Muscle of leg (tissue), 11 donors: Measurements from ENCODE around the gene RPL23. TPM values are rescaled to one million over a fixed set of nuclear protein-coding genes. Genes with fewer than 3 reads are reported as not detected.

ENCODE experiments used
- DNase-seq: peaks from one replicate; pipeline ENCODE4 v3.0.0; 2013
- H3K27ac ChIP-seq: one replicate; pipeline ENCODE4 v1.5.1; 2013; ENCODE audit warnings: mild to moderate bottlenecking, low read length, control low read depth
- H3K27me3 ChIP-seq: one replicate; pipeline ENCODE4 v1.6.1; 2013; ENCODE audit warnings: low read length; ENCODE audit not compliant: control insufficient read depth, insufficient read depth
- H3K36me3 ChIP-seq: one replicate; pipeline ENCODE4 v1.6.1; 2013; ENCODE audit warnings: low read length; ENCODE audit not compliant: control insufficient read depth, insufficient read depth
- H3K4me1 ChIP-seq: one replicate; pipeline ENCODE4 v1.6.1; 2013; ENCODE audit warnings: low read length; ENCODE audit not compliant: control insufficient read depth, insufficient read depth
- H3K4me3 ChIP-seq: one replicate; pipeline ENCODE4 v1.5.1; 2013; ENCODE audit warnings: low read length, control low read depth
- H3K9me3 ChIP-seq: replicated peaks from 2 replicates; pipeline ENCODE4 v1.6.1; 2013; ENCODE audit warnings: low read depth, low read length; ENCODE audit not compliant: control insufficient read depth
- WGBS: methylation state at CpG from one replicate; pipeline ENCODE4 v1.1.5; 2013; ENCODE audit warnings: missing lambda C conversion rate; ENCODE audit not compliant: insufficient coverage; 5-methylcytosine and 5-hydroxymethylcytosine counted together
- polyA plus RNA-seq, 8 donors: library from polyadenylated mRNA; unstranded; fragments of 120-200 nt; gene quantifications; one replicate each; pipeline versions ENCODE4 v1.2.1 to v1.2.3, GENCODE V29; 2013; ENCODE audit warnings: inconsistent platforms in 1 of 8, low replicate concordance in 1 of 8; ENCODE audit not compliant: insufficient read length in 8 of 8, insufficient read depth in 1 of 8
- total RNA-seq: library from RNA; stranded (reverse); fragments of 120-200 nt; gene quantifications from one replicate; pipeline ENCODE4 v1.2.4, GENCODE V29; 2013

RPL23 gene
- total and polyA plus RNA-seq, 9 donors = 2,460 to 3,946 (median 2,840) TPM

DNA sequence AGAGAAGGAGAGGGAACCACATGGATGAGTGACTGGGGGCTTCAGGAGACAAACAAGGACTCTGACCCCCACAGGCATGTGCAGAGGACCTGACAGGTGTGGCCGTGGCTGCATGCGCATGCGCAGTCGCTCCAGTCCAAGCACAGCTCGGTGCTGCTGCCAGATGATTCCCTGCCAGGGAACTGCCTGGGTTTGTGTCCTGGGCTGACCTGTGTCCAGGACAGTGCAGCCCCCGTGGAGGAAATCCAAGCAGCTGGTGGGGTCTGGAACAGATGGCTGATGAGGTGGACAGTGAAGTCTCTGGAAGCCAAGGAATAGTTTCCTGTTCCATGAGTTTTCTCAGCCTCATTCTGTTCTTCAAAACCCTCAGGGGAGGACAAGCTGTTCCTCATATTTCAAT is 43.7 kb upstream of the RPL23 start:
- no peaks in the 10 kb centered on the region for H3K27me3 ChIP-seq
- DNase-seq = peak; percentile 92
- H3K27ac ChIP-seq = peak overlapping the region; percentile 84
- H3K4me1 ChIP-seq = peaks cover 70% of the 10 kb centered on the region
- H3K36me3 ChIP-seq = peaks cover 82% of the 10 kb centered on the region
- no peaks in the 10 kb centered on the region for H3K9me3 ChIP-seq
- WGBS = 25% methylated on average over 5 of the region's 6 CpGs
- H3K4me3 ChIP-seq = no peak overlapping the region

DNA sequence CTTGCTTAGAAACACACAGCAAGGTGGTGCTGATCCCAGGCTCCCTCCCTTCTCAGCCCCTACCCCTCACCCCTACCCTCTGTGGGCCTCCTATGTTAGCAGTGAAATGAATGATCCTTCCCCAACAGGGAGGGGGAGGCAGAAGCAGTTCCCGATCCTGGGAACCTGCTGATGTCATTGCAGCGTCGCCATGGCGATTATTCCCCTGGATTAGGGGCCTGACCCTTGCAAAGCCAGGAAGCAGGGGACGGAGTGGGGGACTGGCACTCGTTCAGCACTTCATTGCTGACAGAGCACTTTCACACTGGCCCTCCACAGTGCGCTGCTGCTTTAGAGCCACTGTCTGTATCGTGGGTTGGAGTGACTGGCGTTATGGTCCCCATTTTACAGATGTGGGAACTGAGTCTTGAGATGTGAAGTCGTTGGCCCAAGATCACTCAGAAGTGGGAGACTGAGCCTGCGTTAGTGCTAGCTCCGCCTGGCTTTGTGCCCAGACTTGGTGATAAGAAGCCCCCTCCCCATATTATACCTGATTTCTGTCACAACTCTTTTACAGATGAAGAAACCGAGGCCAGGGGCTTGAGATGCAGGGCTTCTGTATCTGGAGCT is 42.9 kb upstream of the RPL23 start:
- peak overlapping the region; percentile 76 for H3K27ac ChIP-seq
- H3K27me3 ChIP-seq = no peaks in the 10 kb centered on the region
- H3K36me3 ChIP-seq = peaks cover 83% of the 10 kb centered on the region
- peak; percentile 62 for DNase-seq
- WGBS = 52% methylated on average over 9 of the region's 13 CpGs
- H3K4me1 ChIP-seq = peaks cover 70% of the 10 kb centered on the region
- no peak overlapping the region for H3K4me3 ChIP-seq
- no peaks in the 10 kb centered on the region for H3K9me3 ChIP-seq

DNA sequence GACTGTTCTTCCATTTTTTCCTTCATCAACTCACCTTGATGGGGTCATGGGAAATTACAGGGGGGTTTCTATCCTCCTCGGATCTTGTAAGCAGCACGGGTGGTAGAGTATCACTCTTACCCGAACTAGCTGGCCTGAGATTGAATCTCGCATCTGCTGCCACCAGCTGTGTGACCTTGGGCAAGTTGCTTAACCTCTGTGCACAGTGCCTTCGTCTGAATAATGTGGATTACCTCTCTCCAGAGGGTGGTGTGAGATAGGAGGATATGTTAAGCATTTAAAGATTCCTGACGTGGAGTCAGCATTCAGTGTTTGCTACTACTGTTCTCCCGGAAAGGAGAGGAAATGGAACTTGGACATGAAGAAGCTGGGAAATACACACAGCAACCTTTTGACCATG is 40.8 kb upstream of the RPL23 start:
- DNase-seq = no peak
- Histone ChIP-seq H3K27me3 (no peaks in the 10 kb centered on the region), H3K4me1 (peaks cover 53% of the 10 kb centered on the region), H3K9me3 (no peaks in the 10 kb centered on the region), H3K4me3 (no peak overlapping the region), H3K27ac (peak overlapping the region; percentile 42), H3K36me3 (peaks cover 86% of the 10 kb centered on the region)
- WGBS = 62% methylated on average over 6 of the region's 7 CpGs

DNA sequence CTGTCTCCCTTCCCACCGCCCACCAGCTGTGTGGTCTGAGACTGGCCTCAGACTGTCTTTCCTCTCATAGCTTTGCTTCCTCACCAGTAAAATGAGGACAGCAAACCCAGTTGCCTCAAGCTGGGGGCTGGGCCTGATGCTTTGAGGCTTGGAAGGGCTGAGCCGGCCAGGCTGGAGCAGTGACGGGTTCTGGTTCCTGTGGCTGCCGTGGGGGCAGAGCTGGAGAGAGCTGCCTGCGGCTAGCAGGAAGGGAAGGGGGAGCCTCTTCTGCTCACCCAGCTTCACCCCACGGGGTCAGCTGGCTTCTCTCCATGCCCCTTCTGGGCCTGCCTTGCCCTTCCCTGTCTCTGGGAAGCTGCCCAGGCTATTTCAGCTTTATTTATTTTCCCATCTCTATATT is 40.1 kb upstream of the RPL23 start:
- H3K27ac ChIP-seq = peak overlapping the region; percentile 42
- peaks cover 46% of the 10 kb centered on the region for H3K4me1 ChIP-seq
- no peak for DNase-seq
- no peak overlapping the region for H3K4me3 ChIP-seq
- H3K27me3 ChIP-seq = no peaks in the 10 kb centered on the region
- WGBS = 68% methylated on average over 3 of the region's 6 CpGs
- no peaks in the 10 kb centered on the region for H3K9me3 ChIP-seq
- H3K36me3 ChIP-seq = peaks cover 86% of the 10 kb centered on the region

DNA sequence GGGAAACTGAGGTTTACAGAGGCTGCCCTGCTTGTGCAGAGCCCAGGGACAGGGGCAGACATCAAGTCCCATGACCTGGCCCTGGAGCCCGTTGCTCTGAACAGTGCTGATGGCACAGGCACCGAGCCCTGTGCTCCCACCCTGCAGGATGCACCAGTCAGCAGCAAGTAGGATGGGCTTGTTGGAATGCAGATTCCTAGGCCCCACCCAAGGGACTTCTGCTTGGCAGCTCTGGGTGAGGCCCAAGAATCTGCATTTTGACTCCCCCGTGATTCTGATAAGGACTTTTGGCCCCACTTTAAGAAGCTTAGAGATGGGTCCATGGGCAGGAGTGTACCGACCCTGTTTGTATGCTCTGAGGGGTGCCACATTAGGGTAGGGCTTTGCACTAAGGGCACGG is 39.6 kb upstream of the RPL23 start:
- no peak overlapping the region for H3K27ac ChIP-seq
- H3K4me1 ChIP-seq = peaks cover 41% of the 10 kb centered on the region
- H3K9me3 ChIP-seq = no peaks in the 10 kb centered on the region
- WGBS = 81% methylated on average over 2 of the region's 5 CpGs
- H3K4me3 ChIP-seq = no peak overlapping the region
- H3K27me3 ChIP-seq = no peaks in the 10 kb centered on the region
- DNase-seq = no peak
- H3K36me3 ChIP-seq = peaks cover 84% of the 10 kb centered on the region

DNA sequence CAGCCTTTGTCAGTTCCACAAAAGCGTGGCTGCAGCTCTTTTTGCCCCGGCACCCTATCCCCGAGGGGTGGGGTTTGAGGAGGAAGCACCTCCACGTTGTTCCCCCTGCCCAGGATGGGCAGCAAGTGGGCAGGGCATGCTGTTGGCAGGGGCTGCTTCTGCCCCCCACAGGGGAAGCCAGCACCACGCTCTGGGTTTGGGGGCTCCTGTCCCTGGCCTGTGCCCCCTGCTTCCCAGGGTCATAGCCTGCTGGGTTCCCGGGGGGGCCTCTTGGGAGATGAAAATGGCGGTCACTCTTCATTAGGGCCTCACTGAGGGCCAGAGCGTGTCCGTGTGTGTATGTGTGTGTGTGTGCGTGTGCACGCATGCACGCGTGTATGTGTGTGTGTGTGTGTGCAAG is 39.1 kb upstream of the RPL23 start:
- Histone ChIP-seq H3K36me3 (peaks cover 84% of the 10 kb centered on the region), H3K27me3 (no peaks in the 10 kb centered on the region), H3K9me3 (no peaks in the 10 kb centered on the region), H3K4me3 (no peak overlapping the region), H3K4me1 (peaks cover 39% of the 10 kb centered on the region), H3K27ac (no peak overlapping the region)
- WGBS = 70% methylated on average over 4 of the region's 13 CpGs
- DNase-seq = no peak

DNA sequence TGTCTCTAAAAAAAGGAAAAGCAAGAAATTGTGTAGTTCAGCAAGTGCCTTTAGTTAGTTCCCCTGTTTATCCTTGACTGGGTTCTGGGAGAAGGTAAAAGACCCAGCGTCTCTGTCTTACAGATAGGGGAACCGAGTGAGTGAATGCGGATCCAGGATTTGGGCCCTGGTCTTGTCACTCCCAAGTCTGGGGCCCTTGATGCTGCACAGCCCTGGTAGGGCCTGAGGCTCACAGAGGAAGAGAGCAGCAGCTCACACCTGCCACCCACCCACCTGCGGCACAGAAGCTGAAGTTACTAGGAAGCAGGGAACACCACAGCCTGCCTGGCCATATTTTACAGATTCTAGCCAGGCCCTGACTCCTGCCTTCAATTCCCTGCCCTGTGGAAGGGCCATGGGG is 38.6 kb upstream of the RPL23 start:
- no peaks in the 10 kb centered on the region for H3K9me3 ChIP-seq
- H3K4me1 ChIP-seq = peaks cover 39% of the 10 kb centered on the region
- no peak overlapping the region for H3K27ac ChIP-seq
- WGBS = 89% methylated on average over 4 of the region's 4 CpGs
- H3K36me3 ChIP-seq = peaks cover 84% of the 10 kb centered on the region
- no peak for DNase-seq
- H3K27me3 ChIP-seq = no peaks in the 10 kb centered on the region
- no peak overlapping the region for H3K4me3 ChIP-seq

DNA sequence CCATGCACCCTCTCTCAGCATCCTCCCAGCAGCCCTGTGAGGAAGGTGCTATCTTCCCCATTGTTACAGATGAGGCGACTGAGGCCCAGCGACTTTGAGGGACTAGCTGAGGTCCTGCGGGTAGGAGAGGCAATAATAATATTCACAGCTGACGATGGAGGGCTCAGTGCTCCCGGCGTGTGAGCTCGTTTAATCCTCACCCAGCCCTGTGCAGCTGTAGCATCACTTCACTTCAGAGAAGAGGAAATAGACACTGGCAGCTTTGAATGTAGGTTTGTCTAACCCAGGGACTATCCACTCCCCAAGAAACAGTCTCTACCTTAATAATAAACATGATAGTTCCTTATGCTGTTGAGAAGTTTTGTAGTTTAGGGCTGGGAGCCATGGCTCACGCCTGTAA is 37.9 kb upstream of the RPL23 start:
- no peak for DNase-seq
- WGBS = 88% methylated on average over 1 of the region's 8 CpGs
- H3K27ac ChIP-seq = no peak overlapping the region
- no peaks in the 10 kb centered on the region for H3K27me3 ChIP-seq
- H3K4me3 ChIP-seq = no peak overlapping the region
- peaks cover 79% of the 10 kb centered on the region for H3K36me3 ChIP-seq
- no peaks in the 10 kb centered on the region for H3K9me3 ChIP-seq
- H3K4me1 ChIP-seq = peaks cover 39% of the 10 kb centered on the region

DNA sequence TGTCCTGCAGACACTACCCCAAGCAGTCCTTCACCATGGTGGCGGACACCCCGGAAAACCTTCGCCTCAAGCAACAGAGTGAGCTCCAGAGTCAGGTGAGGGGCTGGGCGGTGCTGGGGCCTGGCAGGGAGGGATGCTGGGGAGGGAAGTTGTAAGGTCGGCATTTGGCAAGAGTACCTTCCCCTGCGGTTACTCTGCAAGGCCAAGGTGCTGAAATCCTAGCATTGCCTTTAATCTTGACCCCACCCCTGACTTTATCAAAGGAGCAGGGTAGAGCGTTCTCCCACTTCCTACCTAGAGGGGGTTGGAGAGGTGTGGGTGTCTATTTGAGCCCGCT is 36.9 kb upstream of the RPL23 start:
- H3K36me3 ChIP-seq = peaks cover 75% of the 10 kb centered on the region
- H3K4me1 ChIP-seq = peaks cover 40% of the 10 kb centered on the region

DNA sequence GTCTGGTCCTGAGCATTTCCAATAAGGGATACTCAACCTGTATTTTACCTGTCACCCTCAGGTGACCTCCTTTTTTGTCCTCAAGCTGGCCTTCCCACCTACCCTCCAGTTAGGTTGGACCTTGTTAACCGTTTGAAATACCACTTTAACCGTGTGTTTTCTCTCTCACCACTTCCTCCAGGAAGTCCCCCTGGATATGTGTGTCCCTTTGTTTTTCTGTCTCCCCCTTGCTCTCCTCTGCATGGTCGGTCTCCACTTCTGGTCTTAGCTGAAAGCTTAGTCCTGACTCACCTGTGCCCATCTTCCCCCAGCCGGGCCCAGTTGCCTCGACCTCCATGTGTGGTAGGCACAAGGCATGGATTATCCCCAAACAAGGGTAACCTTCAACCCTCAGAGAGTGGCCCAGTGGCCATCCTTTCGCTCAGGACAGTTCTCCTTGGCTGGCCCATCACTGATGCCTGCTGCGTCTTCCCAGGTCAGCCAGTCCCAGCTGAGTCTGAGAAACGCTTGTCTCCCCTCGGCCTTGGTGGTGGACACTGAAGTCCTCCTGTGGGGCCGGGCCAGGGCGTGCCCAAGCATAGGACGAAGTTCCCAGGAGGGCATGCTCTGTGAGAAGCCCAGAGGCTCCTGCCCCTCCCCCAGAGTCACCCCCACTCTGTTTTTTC is 36.4 kb upstream of the RPL23 start:
- no peaks in the 10 kb centered on the region for H3K9me3 ChIP-seq
- H3K36me3 ChIP-seq = peaks cover 77% of the 10 kb centered on the region
- H3K4me3 ChIP-seq = no peak overlapping the region
- peaks cover 45% of the 10 kb centered on the region for H3K4me1 ChIP-seq
- 85% methylated on average over 12 of the region's 12 CpGs for WGBS
- no peak for DNase-seq
- no peaks in the 10 kb centered on the region for H3K27me3 ChIP-seq
- H3K27ac ChIP-seq = no peak overlapping the region

More for the DNA sequence above, 36.9 kb upstream of the RPL23 start:
- WGBS = 90% methylated on average over 2 of the region's 8 CpGs
- DNase-seq = no peak
- Histone ChIP-seq H3K4me3 (no peak overlapping the region), H3K9me3 (no peaks in the 10 kb centered on the region), H3K27ac (no peak overlapping the region), H3K27me3 (no peaks in the 10 kb centered on the region)
